ENCODE measurements around the gene UBR4.

Gene UBR4

DNA sequence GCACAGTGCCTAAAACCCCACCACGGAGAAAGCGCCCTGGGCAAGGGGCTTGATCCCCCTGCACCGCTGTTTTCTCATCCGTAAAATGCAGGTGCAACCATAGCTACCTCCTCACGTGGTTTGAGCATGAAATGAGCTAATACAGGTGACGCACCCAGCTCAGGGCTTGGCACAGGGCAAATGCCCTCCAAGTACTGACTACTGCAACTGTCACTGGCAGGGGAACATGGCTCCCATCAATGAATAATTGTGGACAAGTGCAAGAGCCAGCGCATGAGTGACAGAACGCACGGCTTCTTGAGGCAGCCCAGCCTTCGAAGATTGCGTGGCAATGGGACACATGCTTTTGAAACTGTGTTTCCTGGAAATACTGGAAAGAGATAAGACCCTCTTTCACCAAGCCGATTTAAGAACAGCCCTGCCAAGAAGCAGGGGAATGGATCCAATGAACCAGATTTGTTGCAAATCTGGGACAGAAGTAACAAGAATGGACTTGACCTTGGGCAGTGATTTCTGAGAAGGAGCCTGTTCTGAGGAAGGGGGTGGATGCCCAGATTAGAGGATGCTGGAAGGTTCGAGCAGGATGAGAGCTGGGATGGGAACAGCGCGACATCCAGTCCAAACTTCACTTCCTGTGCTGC, 160.8 kb downstream of the UBR4 start:
- no peak for DNase-seq

DNA sequence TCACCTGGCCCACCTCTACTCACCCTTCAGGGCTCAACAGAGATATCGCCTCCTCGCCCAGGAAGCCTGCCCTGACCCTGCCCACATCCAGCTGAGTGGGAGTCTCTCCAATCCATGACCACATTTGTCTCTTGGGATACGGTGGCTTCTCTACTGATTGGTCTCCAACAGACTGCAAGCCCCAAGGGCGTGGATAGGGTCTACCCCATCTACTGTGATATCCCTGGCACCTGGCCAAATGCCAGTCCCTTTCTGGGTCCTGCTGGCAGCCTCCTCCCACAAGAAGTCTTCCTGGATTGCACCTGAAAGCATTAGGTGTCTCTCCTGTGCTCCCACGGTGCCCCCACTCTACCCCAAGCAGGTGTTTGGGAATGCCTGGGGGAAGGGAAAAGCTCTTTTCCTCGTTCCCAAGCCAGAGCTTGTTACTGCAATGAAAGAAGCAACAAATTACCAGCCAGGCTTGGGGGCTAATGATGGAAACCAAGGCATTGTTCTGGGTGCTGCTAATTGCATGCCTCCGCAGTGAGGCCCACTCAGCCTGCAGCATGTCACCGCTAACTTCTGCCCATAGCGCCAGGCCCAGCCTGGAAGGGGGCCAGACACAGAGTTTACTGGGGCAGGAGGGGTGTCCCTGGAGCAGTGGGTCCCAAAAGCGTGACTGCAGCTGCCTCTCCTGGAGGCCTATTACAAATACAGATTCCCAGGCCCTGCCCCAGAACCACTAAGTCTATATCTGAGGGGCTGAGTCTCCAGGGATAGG, 162.9 kb downstream of the UBR4 start:
- DNase-seq, result no peak

DNA sequence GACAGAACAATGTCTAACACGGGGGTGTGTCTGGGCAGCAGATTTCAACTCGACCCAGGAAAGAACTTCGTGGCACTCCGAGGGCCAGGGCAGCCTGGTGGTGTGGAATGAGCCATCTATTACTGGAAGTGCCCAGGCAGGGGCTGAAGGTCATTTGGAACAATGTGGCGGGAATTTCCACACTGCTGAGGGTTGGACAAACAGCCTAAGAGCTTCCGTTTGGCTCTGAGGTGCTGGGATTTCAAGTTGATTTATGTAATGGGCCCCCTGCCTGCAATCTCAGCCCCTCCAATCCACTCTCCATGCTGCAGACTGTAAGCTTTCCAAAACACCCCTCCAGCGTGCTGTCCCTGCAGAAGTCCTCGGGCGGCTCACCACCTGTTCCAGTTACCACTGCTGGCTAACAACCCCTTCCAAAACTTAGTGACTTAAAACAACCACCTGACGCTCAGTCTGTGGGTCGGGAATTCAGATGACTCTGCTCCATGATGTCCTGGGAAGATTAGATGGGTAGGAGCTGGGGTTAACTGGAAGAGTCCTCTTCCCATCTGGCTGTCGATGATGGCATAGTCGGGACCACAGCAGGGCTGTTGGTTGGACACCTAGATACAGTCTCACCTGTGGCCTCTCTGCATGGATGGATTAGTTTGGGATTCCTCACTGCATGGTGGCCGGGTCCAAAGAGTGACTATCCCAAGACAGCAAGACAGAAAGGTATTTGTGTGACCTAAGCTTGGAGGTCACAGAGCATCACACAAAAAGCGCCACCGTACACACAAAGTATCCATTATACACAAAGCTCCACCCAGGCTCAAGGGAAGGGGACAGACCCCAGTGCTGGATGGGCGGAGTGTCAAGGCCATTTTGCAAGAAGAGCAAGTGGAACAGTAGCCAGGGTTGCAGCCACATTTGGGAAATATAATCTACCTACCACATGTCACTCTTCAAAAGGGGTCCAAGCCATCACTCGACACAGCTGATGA, 163.9 kb downstream of the UBR4 start:
- no peak for DNase-seq

DNA sequence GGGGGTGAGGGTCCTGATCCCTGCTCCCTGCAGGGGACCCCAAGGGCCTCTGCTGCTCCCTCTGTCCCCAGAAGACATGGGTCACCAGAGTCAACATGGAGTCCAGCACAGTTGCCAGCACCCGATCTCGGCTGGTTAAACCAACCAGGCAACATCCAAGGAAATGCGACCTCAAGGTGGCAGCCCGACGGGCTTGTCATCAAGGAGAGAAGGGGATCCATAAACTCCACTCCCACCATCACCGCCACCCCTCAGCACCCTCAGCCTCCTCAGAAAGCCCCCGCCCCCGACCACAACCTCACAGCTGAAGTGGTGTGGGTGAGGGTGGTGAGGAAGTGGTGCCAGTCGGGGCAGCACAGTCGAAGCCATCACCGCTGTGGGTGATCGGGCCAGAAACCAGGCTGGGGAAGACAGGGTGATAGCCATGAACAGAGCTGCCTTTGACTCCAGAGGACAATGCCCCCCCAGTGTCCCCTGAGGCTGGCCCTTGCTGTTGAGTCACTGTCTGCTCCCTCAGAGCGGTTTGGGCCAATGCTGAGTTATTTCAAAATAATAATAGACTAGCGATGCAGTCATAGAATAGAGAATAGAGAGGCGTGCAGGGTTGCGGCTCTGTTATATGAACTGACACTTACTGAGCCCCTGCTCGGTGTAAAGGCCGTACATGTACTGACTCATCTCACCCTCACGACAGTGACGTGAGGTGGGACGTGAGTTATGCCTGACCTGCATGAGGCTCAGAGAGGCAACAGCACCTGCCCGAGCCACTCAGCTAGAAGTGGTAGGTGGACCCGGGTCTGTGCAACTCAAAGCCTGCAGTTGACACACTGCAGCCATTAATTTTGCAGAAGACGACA, 164.9 kb downstream of the UBR4 start:
- DNase-seq, result no peak

DNA sequence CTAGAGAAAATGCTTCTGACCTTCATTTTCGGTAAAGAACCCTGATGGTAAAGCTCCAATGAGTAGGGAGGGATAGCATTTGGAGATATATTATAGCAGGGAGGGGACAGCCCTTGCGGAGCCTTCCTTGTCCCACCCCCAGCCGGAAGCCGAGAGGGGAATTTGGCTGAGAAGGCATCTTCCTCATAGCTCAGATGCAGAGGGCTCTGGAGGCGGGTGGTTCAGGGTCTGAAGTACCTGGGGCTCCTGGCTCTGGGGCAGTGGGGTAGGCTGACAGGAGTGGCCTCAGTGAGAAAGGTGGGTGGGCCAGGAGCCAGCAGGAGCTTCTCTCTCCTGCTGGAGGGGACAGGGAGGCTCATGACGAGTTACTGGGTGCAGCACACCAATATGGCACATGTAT, 165.6 kb downstream of the UBR4 start:
- no peak for DNase-seq

DNA sequence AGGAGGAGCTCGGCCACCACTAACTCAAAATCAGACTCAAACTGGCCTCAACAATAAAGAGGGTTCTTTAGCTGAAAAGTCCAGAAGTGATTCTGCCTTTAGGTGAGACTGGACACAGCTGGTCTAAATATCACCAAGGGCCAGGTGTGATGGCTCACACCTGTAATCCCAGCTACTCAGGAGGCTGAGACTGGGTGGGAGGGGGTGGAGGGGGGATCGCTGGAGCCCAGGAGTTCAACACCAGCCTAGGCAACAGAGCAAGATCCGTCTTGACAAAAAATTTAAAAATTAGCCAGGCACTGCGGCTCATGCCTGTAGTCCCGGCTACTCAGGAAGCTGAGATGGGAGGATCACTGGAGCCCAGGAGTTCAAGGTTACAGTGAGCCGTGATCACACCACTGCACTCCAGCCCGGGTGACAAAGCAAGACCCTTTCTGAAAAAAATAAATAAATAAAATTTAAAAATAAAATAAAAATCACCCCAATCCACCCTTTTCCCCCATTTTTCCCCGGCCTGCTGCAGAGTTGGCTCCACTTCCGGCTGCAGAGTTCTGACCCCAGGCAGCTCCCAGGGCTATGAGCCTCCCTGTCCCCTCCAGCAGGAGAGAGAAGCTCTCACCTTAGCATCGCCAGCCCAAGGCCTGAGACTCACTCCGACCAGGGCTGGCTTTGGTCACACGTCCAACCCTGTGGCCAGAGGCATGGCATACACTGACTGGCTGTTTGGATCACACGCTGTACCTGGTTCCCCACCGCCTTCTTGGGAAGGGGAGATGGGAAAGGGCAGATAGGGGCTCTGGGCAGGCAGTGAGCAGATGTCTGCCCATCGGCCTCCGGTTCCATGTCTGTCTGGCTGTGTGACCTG, 166.3 kb downstream of the UBR4 start:
- DNase-seq, result no peak

DNA sequence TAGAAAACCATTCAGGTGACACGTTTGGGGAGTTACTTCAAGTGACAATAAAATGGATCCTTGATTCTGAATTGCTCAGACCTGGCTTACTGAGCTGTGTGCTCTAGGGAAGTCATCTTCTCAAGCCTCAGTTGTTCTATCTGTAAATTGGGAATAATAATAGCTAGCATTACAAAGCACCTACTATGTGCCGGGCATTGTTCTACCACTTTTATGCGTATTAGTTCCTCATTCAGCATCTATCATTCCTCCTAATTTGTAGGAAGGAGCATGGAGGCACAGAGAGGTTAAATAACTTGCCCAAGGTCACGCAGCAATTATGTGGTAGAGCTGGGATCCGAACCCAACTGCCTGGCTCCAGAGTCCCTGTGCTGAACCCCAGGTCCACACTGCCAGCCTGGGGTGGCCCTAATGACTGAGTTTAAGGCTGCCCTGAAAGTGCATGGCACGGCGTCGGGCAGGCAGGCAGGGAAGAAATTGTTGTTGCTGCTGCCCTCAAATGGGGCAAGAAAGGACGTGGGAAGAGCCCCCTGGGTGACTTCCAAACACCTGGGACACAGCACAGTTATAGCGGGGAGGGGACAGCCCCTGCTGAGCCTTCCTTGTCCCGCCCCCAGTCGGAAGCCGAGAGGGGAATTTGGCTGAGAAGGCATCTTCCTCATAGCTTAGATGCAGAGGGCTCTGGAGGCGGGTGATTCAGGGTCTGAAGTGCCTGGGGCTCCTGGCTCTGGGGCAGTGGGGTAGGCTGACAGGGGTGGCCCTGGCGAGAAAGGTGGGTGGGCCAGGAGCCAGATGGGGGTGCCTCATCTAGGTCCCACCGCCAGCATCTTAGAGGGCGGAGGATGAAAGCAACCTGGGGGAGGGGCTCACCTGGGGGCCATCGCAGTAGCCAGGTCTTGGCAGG, 167.1 kb downstream of the UBR4 start:
- no peak for DNase-seq

DNA sequence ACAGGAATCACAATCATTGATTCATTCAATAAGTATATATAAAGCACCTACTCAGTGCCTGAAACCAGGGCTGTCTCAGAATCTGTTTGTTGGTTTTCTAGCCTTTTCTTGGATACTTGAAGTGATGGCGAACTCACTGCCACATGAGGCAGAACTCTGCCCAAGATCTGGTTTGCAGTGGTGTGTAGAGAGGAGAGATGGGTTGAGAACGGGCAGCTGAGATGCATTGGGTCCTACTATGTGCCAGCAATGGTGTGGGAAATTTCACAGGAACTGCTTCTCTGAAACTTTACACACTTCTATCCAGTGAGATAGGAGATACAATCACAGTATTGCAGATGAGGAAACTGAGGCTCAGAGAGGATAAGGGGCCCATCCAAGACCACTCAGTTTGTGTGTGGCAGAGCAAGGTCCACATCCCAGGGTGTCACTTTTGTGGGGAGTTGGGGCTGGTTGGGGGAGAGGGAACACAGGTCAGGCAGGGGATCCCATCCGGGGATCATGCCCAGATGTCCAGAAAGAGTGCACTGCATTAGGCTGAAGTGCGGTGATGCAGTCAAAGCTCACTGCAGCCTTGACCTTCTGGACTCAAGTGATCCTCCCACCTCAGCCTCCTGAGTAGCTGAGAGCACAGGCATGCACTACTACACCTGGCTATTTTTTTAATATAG, 169.9 kb downstream of the UBR4 start:
- DNase-seq, result no peak

DNA sequence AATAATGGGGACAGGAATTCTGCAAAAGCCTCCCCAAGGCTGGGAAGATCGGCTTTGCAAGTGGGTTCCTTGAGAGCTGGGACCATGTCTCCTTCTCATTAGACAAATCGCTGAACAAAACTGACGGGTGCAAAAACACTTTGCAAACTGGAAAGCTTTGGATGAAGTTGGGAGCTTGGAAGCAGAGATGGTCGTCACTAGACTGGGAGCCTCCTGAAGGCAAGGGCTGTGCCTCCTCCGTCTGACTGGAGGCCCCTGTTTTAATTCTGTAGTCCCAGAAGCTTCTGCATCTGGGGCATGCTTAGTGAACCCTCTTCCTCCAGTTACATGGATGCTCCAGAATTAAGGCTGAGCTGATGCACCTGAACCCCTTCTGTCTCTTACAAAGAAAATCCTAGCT, 171.3 kb downstream of the UBR4 start:
- DNase-seq, result no peak

DNA sequence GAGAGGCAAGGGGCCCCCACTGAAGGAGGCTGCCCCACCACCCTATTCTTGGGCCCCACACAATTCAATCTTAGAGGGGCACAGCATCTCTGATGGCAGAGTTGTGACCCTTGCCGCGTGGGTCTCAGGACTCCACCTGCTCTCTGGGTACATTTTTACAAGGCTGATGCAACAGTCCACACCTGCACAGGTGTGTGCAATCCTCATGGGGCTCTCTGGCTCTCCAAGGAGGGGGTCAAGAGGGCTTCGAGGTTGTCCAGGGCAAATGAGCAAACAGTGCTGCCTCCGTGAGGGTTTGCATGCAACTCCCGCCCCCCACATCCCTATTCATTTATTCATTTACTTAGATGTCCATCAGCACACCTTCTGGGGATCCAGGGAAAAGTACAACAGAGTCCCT, 172.0 kb downstream of the UBR4 start:
- DNase-seq, result no peak

DNA sequence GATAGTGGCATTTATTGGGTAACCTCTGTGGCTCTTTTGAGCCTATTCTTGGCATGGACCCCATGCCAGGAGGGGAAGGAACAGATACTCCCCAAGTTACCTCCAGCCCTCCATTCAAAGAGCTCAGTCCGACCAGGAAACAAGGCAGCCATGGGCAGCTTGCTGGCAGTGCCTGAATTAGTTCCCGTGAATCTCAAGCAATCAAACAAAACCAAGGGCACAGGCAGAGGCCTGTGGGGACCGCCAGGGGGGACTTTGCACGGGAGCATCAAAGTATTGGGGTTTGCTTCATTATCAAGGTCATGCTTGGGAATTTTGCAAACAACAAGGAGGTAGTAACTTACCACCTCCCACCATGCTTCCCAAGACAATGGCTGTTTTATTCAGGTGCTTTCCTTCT, 172.4 kb downstream of the UBR4 start:
- no peak for DNase-seq

DNA sequence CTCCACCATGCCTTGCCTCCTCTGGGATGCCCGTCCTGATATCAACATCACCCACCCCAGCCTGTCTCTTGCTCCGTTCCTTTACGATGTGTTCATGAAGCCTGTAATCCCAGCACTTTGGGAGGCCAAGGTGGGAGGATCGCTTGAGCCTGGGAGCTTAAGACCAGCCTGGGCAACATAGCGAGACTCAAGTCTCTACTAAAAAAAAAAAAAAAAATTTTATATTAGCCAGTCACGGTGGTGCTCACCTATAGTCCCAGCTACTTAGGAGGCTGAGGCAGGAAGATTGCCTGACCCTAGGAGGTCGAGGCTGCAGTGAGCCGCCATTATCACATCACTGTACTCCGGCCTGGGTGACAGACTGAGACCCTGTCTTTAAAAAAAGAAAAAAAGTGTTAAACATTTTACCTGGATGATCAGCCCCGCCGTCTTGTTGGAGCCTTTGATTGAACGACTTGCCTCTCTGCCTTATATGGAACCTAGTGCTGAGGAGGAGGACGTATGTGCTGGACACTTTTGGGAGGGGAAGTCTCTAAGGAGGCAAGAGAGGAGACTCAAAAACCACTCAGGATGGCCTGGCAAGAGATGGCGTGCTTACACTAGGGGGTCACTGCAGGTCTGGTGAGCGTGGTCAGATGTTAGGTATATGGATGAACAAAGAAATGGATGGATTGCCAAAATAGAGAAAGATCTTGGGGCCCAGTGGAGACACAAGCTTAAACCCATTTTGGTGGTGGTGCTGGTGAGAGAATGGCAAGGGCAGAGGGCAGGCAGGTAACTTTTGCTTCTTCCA, 173.1 kb downstream of the UBR4 start:
- DNase-seq, result no peak

DNA sequence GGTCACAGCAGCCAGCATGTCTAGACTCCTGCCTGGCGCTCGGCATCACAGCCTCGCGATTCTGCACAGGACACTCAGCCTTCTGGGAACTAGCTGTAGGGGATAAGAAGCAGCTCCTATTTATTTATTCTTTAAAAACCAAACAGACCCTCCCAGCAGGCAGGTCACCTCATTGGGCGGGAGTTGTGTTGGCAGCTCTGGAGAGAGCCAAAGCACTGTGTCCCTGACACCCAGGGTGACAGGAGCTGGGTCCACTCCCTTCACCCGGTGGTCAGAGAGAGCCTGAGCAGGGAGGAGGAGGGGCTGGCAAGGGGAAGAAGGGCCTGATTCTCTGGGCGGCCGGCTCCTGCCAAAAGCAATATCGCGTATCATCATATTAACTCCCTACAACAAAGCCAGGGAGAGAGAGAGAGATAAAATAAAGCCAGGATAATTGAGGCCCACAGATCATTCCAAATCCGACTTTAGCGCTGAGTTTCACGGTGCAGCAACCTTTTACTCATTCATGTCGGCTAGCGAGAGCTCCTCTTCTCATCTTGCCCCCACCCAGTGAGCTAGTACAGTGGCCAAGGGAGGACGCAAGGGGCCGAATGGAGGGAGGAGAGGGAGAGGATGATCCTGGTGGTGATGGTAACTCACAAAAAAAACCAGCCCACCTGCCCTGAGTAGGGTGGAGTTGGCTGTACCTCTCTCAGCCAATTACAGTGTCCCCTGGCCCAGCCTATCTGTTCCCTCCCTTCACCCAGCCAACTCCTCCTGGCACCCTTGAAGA, 173.8 kb downstream of the UBR4 start:
- no peak for DNase-seq

DNA sequence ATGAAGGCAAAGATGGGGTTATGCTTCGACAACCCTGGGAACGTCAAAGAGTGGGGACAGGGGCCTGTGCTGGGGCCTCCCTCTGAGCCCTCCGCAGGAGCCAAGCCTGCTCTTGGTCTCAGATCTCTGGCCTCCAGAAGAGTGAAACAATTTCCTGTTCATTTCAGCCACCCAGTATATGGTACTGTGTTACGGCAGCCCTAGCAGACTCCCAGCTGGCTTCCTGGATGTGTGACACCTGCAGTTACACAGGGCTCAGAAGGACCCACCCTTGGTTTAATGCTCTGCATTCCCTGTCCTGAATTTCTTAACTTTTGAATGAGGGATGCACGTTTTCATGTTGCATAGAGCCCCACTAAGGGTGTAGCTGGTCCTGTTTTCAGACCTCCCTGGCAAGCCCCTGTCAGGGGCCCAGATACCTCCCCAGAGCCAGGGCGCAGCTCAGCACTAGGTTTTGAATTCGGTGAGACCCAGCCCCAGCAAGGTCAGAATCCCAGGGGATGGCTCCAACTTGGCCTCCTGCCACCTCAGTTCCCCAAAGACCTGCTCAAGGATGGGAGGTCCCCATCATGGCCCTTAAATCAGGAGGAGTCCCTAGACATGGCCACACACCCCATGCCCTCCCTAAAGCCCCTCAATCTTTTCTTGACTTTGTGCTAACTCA, 174.6 kb downstream of the UBR4 start:
- DNase-seq, result no peak

DNA sequence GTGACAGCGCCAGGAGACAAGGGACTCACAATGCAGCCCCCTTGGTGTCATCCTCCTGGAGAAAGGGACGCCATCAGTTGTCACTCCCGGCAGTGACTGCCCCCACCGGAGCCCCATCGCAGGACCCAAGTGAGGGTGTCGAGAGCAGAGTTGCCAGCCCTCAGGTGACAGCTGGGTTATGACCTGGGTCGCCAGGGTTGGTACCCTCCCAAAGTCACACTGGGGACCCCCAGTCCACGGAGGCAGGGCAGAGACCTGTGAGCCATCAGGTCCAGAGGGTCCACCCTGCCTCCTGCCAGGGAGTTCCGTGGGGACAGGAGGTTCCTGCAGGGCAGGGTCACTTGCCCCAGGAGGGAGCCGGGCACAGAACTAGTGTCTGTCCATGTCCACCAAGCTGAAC, 175.3 kb downstream of the UBR4 start:
- no peak for DNase-seq

DNA sequence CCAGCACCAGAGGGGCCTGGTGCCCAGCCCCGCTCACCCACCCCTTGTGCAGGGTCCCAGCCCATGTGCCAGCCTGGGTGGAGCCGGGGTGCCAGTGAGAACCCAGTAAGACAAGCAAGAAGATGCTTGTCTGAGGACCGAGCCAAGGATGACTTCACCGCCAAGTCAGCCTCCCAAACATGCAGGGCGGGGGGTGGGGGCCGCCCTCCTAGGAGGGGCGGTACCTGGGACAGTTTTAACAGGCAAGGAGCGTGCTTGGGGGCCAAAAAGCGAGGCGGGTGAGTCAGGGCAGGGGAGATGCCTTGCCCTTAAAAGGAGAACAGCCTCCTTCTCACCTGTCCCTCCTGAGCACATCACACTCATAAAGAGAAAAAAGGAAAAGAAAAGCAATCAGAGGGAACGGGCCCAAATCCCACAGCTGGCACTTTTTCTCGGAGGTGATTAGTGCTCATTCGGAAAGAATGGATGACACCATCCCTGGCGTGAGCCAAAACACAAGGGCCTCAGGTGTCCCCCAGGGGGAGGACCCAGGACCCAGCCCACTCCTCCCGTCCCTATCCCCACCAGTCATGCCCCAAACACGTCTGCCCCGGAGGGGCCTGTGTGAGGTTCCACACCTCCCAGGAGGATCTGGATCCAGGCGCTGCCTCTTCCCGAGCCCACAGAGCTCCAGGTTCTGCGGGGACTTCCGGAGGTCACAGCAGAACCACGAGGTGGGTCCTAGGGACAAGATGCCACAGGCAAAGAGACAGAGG, 176.0 kb downstream of the UBR4 start:
- no peak for DNase-seq

DNA sequence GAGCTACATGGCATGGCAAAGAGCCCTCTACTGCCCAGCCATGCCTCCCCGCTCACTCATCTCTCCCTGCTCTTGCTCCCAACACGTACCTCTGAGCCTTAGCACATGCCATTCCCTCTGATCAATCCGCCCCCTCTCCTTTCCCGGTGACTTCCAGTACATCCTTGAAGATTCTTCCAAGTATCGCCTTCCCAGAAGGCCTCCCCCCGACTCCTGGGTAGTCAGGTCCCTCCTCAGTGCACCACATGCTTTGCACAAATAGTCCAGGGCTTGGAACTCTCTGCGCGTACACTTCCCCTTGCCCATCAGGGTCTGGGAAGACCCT, 176.6 kb downstream of the UBR4 start:
- DNase-seq, result no peak
